ENCODE results near the gene NUPR1.
"Not testable (repeated sequence)": the region's sequence is repeated elsewhere in the genome, so short reads cannot be mapped to it uniquely, and the experiment has no call there.

The NUPR1 gene

GRCh38 chr16:28498666-28499381, 40.0 kb downstream of the NUPR1 start:
- no peak for DNase-seq (ENCODE audit: low spot score)

GRCh38 chr16:28497861-28498599, 40.7 kb downstream of the NUPR1 start:
- no peak for DNase-seq (ENCODE audit: low spot score)

- no peak for DNase-seq (ENCODE audit: low spot score)
Measured at GRCh38 chr16:28497386-28497785, 41.4 kb downstream of the NUPR1 start.

GRCh38 chr16:28496844-28497243, 41.9 kb downstream of the NUPR1 start:
- no peak for DNase-seq (ENCODE audit: low spot score)

DNA sequence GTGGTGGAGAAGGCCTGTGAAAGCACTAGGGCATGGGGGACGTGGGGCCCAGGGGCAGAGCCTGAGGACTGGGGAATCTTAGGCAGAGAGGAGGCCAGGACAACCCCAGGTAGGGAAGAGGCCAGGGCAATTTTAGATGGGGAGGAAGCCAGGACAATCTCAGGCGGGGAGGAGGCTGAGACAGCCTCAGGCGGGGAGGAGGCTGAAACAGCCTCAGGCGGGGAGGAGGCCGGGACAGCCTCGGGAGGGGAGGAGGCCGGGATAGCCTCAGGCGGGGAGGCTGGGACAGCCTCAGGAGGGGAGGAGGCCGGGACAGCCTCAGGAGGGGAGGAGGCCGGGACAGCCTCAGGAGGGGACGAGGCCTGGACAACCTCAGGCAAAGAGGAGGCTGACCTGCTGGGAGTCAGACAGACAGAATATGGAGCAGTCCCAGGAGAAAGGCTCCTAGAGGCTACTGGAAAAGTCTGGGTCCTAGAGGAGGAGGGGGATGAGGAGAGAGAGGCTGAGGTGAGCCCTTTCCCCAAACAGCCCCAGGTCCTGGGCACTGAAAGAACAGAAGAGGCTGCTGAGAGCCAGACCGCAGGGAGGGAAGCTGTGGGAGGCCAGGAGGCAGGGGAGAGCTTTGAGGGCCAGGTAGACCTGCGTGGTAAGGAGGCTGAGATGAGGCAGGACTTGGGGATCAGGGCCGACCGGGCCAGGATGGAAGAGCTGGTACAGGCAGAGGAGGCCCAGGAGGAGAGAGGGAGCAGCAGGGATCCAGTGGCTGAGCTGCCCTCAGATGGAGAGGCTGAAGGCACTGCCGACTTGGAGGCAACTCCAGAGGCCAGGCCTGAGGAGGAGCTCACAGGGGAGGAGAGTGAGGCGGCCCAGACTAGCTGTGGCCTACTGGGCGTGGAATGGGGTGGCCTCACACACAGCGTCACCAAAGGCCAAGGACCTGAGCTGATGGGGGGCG, 42.7 kb downstream of the NUPR1 start:
- DNase-seq (ENCODE audit: low spot score): no peak

- DNase-seq (ENCODE audit: low spot score): no peak
Measured at GRCh38 chr16:28495098-28495793, 43.5 kb downstream of the NUPR1 start.

DNA sequence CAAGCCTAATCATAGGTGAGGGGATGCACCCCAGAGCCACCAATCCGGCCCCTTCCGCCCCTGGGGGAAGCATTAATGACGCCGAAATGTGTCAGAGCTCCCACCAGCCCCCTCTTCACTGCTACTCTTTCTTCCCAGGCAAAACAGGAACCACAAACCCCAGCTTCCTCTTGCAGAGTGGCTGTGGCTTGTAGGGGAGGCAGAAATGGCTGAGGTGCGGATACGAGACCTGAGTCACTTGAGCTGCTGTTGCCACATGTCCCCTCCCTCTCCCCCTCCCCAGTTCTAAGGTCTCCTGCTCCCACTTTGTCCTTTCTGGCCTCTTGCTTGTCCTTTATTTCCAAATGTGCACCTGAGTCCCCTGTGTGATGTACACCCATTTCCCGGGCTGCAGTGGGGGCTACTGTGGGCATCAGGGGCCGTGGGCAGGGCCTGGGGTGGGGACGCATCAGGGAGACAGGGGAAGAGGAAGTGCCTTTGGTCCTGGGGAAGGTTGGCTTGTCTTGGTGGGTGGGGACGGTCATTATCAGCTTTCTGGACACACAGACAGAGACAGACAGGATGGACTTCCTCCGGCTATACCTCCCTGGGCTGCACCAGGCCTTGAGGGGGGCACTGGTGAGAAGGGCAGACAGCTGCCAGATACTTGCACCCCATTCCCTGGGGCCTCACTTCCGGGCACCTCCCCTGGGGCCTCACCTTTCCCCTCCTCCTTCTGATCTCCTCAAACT, 44.5 kb downstream of the NUPR1 start, which contains the start of gene APOBR:
Gene APOBR, plus strand, starts transcription at position 523 of the 731 bp plus-strand sequence. Its CDS starts 39 bp downstream, at position 562.
- DNase-seq (ENCODE audit: low spot score): peak; percentile 94

DNA sequence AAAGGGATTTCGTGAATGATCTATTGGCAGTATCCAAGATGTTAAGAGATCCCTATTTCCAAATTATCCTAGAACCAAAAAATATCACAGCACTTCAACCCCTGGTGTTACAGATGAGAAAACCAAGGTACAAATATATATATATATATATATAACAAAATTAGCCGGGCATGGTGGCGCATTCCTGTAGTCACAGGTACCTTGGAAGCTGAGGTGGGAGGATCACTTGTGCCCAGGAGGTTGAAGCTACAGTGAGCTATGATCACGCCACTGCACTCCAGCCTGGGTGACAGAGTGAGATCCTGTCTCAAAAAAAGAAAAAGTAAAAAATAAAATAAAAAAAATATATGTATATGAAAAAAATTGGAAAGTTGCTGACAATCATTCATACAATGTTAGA, 46.3 kb downstream of the NUPR1 start:
- DNase-seq (ENCODE audit: low spot score): no peak

- peak; percentile 90 for DNase-seq (ENCODE audit: low spot score)
Measured at GRCh38 chr16:28491970-28492474, 46.8 kb downstream of the NUPR1 start, which contains the start of gene CLN3. Gene CLN3 (minus strand): TSS chr16:28492074. CDS start chr16:28491759, 315 bp downstream.

DNA sequence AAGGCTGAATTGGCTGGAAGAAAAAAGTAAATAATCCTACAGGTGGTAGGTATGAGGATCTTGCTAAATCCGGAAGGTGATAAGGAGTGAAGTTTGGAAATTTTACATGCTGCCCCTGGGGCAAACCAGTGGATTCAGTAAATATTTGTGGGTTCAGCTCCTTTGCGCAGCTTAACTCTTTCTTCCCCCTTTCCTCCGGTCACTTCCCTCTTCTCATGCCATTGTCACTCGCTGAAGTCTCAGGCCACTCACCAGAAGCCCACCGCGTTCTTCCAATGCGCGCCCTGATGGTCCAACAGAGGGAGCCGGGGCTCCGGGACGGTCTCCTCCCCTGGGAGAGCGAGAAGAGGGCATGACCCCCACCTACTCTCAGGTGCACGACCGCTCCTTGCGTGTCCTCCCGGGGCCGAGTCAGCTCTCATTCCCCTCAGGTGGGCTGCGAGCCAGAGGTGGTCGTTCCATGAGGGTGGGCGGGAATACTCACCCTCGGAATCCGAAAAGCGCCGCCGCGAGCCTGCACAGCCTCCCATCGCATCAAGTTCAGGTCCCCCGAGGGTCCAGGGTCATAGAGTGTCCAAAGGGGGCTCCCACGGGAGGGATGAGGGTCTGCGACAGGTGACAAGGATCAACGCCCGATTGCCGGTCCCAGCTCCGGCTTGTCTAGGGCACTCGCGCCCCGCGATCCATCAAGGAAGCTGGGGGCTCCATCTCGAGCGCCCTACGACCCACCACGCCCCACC, 47.4 kb downstream of the NUPR1 start:
- DNase-seq (ENCODE audit: low spot score): peak; percentile 13

GRCh38 chr16:28486266-28486665, 52.5 kb downstream of the NUPR1 start:
- DNase-seq (ENCODE audit: low spot score): no peak

- DNase-seq (ENCODE audit: low spot score): not testable (repeated sequence)
Measured at GRCh38 chr16:28483361-28483760, 55.4 kb downstream of the NUPR1 start.
